HepG2 (cell line): ENCODE results near the gene PCLO.

Source experiments
- HNRNPLL ChIP-seq: fragments of 200-400 bp; formaldehyde crosslinking; IDR thresholded peaks from 2 replicates; pipeline ENCODE4 v1.6.1; 2017; ENCODE audit warnings: mild to moderate bottlenecking, low read depth, low read length; ENCODE audit not compliant: poor library complexity, severe bottlenecking
- NFE2L2 ChIP-seq: fragments of 150-350 bp; IDR thresholded peaks from 2 replicates; pipeline ENCODE4 v1.6.1; 2014; ENCODE audit warnings: low read length
- SIN3A ChIP-seq: IDR thresholded peaks from 2 replicates; pipeline ENCODE4 v1.6.1; 2011; ENCODE audit warnings: low read depth, mild to moderate bottlenecking, control low read depth, low read length, borderline replicate concordance
- TBP ChIP-seq: sonication (generic); formaldehyde crosslinking; IDR thresholded peaks from 2 replicates; pipeline ENCODE4 v1.5.0; 2020; ENCODE audit warnings: missing genetic modification reagents
- TF ChIP-seq, protein P1 (sequence below): sonication (generic); formaldehyde crosslinking; IDR thresholded peaks from 2 replicates; pipeline ENCODE4 v1.5.0; 2020; ENCODE audit warnings: mild to moderate bottlenecking, missing genetic modification reagents, moderate library complexity

- TF ChIP-seq, protein P1, sequence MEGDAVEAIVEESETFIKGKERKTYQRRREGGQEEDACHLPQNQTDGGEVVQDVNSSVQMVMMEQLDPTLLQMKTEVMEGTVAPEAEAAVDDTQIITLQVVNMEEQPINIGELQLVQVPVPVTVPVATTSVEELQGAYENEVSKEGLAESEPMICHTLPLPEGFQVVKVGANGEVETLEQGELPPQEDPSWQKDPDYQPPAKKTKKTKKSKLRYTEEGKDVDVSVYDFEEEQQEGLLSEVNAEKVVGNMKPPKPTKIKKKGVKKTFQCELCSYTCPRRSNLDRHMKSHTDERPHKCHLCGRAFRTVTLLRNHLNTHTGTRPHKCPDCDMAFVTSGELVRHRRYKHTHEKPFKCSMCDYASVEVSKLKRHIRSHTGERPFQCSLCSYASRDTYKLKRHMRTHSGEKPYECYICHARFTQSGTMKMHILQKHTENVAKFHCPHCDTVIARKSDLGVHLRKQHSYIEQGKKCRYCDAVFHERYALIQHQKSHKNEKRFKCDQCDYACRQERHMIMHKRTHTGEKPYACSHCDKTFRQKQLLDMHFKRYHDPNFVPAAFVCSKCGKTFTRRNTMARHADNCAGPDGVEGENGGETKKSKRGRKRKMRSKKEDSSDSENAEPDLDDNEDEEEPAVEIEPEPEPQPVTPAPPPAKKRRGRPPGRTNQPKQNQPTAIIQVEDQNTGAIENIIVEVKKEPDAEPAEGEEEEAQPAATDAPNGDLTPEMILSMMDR (CRISPR knock-in tag): no peak
- TF ChIP-seq TBP (CRISPR knock-in tag): no peak
- TF ChIP-seq NFE2L2: no peak
- no peak for TF ChIP-seq HNRNPLL
- no peak for TF ChIP-seq SIN3A
Observed at GRCh38 chr7:82838314-82838713, 324.4 kb downstream of the PCLO start.
